Measurements from ENCODE around the gene SPINK7.
"Not testable (repeated sequence)": the region's sequence is repeated elsewhere in the genome, so short reads cannot be mapped to it uniquely, and the experiment has no call there.

- TF ChIP-seq TAF1 (IDR thresholded peaks at IDR 0.05; ENCODE audit: borderline replicate concordance, low read depth, low read length); ELF1 (IDR thresholded peaks at IDR 0.05); YY1 (IDR thresholded peaks at IDR 0.05; ENCODE audit: low read depth): not testable (repeated sequence)
These were observed 31.3 kb upstream of the SPINK7 start for GRCh38 chr5:148280893-148281292.
